Neutrophil (primary cell): ENCODE results near the gene PI4KA.
"Not testable (repeated sequence)": the region's sequence is repeated elsewhere in the genome, so short reads cannot be mapped to it uniquely, and the experiment has no call there.

Experiments used
- H3K27ac ChIP-seq: fragments of 200-600 bp; sonication (generic); 2 replicates; pipeline ENCODE4 v1.5.1; 2016; ENCODE audit warnings: mild to moderate bottlenecking, moderate library complexity
- H3K27me3 ChIP-seq: fragments of 200-600 bp; sonication (generic); 2 replicates; pipeline ENCODE4 v1.6.0; 2016; ENCODE audit warnings: mild to moderate bottlenecking
- H3K36me3 ChIP-seq: fragments of 200-600 bp; sonication (generic); 2 replicates; pipeline ENCODE4 v1.5.1; 2017
- H3K4me1 ChIP-seq, 2 experiments: fragments of 200-600 bp in 1 of 2; sonication (generic) in 1 of 2; 1 replicate in 1 of 2; 2 replicates in 1 of 2; pipeline versions ENCODE4 v1.5.1 to v1.6.1; 2013 to 2016; ENCODE audit warnings: low read depth in 1 of 2, low read length in 1 of 2, mild to moderate bottlenecking in 1 of 2, moderate library complexity in 1 of 2; ENCODE audit not compliant: control insufficient read depth in 1 of 2, insufficient read depth in 1 of 2
- H3K4me3 ChIP-seq, 2 experiments: fragments of 200-600 bp in 1 of 2; sonication (generic) in 1 of 2; 1 replicate in 1 of 2; 2 replicates in 1 of 2; pipeline ENCODE4 v1.5.1; 2013 to 2016; ENCODE audit warnings: low read depth in 1 of 2, low read length in 1 of 2, mild to moderate bottlenecking in 1 of 2, moderate library complexity in 1 of 2
- H3K9me3 ChIP-seq: fragments of 200-600 bp; sonication (generic); 2 replicates; pipeline ENCODE4 v1.5.1; 2016
- TF ChIP-seq, protein P1 (sequence below): fragments of 200-600 bp; sonication (generic); IDR thresholded peaks from 2 replicates; pipeline ENCODE4 v1.5.1; 2016; ENCODE audit warnings: antibody characterized with exemption

Gene PI4KA

DNA sequence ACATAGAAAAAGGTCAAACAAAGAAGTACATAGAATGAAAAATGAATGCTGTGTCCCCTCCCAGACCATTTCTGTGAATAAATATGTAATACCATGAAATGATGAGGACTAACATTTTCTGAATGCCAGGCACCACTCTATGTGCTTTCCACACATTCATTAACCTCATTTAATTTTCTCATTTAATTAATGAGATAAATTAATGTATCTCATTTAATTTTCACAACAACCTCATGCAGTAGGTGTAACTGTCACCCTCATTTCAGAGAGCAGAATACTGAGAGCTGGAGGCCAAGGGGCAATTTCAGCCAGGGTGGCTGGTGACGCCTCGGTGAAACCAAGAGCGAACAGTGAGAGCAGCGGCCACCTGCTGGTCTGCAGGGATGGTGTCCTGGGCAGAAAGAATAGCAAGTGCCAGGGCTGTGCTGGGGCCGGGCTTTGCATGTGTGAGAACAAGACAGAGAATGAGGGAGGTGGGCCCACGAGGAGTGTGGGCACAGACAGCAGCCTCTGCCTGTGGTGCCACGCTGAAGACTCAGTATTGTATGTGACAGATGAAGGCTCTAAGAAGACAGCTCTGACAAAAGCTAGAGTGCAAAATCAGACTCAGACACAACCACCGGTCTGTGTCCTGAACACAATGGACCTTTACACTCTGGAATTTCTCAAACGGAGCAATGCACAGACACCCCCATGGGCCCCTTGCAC is 86.5 kb downstream of the PI4KA start:
- Histone ChIP-seq H3K4me3 (no peak overlapping the region), H3K36me3 (peaks cover 38% of the 10 kb centered on the region), H3K27me3 (no peaks in the 10 kb centered on the region), H3K9me3 (no peaks in the 10 kb centered on the region), H3K4me1 (no peaks in the 10 kb centered on the region), H3K27ac (no peak overlapping the region)
- TF ChIP-seq, protein P1, sequence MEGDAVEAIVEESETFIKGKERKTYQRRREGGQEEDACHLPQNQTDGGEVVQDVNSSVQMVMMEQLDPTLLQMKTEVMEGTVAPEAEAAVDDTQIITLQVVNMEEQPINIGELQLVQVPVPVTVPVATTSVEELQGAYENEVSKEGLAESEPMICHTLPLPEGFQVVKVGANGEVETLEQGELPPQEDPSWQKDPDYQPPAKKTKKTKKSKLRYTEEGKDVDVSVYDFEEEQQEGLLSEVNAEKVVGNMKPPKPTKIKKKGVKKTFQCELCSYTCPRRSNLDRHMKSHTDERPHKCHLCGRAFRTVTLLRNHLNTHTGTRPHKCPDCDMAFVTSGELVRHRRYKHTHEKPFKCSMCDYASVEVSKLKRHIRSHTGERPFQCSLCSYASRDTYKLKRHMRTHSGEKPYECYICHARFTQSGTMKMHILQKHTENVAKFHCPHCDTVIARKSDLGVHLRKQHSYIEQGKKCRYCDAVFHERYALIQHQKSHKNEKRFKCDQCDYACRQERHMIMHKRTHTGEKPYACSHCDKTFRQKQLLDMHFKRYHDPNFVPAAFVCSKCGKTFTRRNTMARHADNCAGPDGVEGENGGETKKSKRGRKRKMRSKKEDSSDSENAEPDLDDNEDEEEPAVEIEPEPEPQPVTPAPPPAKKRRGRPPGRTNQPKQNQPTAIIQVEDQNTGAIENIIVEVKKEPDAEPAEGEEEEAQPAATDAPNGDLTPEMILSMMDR: no peak

DNA sequence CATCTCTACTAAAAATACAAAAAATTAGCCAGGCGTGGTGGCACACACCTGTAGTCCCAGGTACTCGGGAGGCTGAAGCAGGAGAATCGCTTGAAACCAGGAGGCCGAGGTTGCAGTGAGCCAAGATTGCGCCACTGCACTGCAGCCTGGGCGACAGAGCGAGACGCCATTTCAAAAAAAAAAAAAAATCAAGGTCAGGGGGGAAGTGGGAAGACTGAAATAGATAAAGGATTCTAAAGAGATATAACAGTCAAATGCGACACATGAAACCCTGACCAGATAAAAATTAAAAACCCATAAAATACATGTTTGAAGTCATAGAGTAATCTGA is 89.2 kb downstream of the PI4KA start:
- not testable (repeated sequence) for H3K9me3 ChIP-seq, H3K27ac ChIP-seq, H3K4me1 ChIP-seq, H3K4me3 ChIP-seq, H3K27me3 ChIP-seq
- H3K36me3 ChIP-seq: peaks cover 50% of the 10 kb centered on the region

DNA sequence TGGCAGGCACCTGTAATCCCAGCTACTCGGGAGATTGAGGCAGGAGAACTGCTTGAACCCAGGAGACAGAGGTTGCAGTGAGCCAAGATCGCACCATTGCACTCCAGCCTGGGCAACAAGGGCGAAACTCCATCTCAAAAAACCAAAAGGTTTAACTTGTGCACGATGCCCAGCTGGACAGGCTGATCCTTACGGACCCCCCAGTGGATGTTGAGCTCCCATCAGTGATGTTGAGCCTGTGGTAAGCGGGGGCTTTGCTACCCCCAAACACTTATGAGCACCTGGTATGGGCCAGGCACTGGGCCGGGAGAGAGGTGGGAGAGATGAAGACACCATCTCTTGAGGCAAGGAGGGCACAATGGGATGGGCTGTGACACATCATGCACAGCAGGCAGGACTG is 92.1 kb downstream of the PI4KA start:
- H3K36me3 ChIP-seq: peaks cover 50% of the 10 kb centered on the region
- TF ChIP-seq, protein P1: no peak
- H3K4me1 ChIP-seq: no peaks in the 10 kb centered on the region
- H3K27me3 ChIP-seq: no peaks in the 10 kb centered on the region
- H3K9me3 ChIP-seq: no peaks in the 10 kb centered on the region
- H3K27ac ChIP-seq: no peak overlapping the region
- no peak overlapping the region for H3K4me3 ChIP-seq

DNA sequence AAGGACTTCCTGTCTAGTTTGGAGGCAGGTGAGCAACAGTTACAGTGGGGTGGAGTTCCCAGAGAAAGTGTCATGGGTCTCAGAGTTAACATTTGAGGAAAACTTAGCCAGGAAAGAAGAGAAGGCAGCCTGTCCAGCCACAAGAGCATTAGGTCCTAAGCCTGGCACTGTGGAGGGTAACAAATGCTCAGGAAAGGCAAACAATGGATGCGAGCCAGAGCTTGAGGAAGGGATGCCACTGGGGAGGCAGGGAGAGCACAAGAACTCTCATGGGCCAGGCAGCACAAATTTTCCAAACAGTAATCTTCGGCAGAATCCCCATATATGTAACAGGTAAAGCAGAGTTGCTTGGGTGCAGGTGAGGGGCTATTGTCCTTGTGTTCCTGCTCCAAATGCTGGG is 92.7 kb downstream of the PI4KA start:
- Histone ChIP-seq H3K4me1 (no peaks in the 10 kb centered on the region), H3K4me3 (no peak overlapping the region), H3K9me3 (no peaks in the 10 kb centered on the region), H3K27ac (no peak overlapping the region), H3K36me3 (peaks cover 54% of the 10 kb centered on the region), H3K27me3 (no peaks in the 10 kb centered on the region)
- TF ChIP-seq, protein P1: no peak

DNA sequence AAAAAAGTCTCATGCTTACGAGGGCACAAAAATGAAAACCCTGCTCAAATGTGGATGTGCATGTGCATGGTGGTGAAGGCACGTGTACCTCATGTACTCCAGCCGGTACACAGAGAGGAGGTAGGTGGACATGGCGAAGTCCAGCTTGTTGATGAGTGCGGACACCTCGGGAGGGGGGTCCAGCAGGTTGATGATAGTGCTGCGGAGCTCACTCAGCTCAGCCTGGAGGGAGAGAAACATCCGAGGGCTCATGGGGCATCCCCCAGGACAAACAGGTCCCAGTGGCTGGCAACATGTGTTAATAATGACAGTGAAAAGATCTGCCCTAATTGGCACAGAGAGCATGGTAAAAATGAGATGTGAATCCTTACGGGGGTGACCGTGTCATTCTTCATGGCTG is 93.9 kb downstream of the PI4KA start:
- no peaks in the 10 kb centered on the region for H3K27me3 ChIP-seq
- H3K4me3 ChIP-seq: no peak overlapping the region
- H3K9me3 ChIP-seq: no peaks in the 10 kb centered on the region
- TF ChIP-seq, protein P1: no peak
- peaks cover 67% of the 10 kb centered on the region for H3K36me3 ChIP-seq
- H3K27ac ChIP-seq: no peak overlapping the region
- H3K4me1 ChIP-seq: no peaks in the 10 kb centered on the region

DNA sequence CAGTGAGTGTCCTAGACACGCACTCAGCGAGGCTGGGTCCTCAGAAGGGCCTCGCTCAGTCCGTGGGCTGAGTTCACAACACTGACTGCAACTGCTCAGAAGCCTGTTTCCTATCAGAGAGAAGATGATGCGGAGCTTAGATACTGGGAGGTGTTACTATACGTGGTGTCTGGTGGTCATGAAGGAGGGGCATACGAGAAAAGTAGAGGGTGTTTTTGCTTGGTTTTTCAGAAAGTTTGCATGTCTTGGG is 94.2 kb downstream of the PI4KA start:
- H3K36me3 ChIP-seq: peaks cover 70% of the 10 kb centered on the region
- TF ChIP-seq, protein P1: no peak
- H3K9me3 ChIP-seq: no peaks in the 10 kb centered on the region
- H3K4me3 ChIP-seq: no peak overlapping the region
- no peaks in the 10 kb centered on the region for H3K27me3 ChIP-seq
- H3K27ac ChIP-seq: no peak overlapping the region
- no peaks in the 10 kb centered on the region for H3K4me1 ChIP-seq
